ENCODE results near the gene CDH4.

Gene CDH4

DNA sequence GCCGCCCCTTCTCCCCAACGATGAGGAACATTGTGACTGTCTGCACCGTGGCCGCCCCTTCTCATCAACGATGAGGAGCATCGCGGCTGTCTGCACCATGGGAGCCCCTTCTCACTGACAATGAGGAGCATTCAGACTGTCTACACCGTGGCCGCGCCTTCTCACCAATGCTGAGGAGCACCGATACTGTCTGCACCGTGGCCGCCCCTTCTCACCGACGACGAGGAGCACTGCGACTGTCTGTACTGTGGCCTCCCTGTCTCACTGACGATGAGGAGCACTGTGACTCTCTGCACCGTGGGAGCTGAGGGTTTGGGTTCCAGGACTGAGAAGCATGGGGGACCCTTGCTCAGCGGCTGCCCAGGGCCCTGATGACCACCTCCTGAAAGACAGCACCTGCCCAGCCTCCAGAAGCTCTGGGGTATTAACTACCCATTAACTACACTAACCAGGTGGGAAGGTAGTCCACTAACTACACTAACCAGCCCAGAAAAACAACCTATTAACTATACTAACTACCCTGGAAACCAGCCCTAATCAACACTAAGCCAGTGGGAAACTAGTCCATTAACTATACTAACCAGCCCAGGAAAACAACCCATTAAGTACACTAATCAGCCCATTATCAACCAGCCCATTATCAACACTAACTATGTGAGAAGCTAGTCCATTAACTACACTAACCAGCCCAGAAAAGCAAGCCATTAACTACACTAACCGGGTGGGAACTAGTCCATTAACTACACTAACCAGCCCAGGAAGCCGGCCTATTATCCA lies 696.7 kb downstream of the CDH4 start:
- TF ChIP-seq POLR2A (IDR thresholded peaks at IDR 0.05; ENCODE audit: low read depth, low read length): no peak
- FAIRE-seq (no peak), DNase-seq (ENCODE audit: insufficient read length, low spot score) (no peak)

DNA sequence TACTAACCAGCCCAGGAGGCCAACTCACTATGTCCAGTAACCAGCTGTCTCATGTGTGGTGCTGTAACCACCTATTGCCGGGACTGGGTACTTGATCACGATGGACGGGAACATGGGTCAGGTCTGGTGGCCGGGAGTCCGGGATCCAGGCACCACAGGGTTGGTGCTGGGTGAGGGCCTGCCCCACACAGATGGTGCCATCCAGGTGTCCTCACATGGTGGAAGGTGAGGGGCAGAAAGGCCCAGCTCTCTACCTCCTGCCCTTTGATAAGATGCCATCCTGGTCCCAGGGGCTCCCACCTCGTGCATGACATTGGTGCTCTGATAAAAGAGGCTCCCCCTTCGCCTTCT lies 697.3 kb downstream of the CDH4 start:
- no peak for FAIRE-seq
- TF ChIP-seq POLR2A (IDR thresholded peaks at IDR 0.05; ENCODE audit: low read depth, low read length): no peak

DNA sequence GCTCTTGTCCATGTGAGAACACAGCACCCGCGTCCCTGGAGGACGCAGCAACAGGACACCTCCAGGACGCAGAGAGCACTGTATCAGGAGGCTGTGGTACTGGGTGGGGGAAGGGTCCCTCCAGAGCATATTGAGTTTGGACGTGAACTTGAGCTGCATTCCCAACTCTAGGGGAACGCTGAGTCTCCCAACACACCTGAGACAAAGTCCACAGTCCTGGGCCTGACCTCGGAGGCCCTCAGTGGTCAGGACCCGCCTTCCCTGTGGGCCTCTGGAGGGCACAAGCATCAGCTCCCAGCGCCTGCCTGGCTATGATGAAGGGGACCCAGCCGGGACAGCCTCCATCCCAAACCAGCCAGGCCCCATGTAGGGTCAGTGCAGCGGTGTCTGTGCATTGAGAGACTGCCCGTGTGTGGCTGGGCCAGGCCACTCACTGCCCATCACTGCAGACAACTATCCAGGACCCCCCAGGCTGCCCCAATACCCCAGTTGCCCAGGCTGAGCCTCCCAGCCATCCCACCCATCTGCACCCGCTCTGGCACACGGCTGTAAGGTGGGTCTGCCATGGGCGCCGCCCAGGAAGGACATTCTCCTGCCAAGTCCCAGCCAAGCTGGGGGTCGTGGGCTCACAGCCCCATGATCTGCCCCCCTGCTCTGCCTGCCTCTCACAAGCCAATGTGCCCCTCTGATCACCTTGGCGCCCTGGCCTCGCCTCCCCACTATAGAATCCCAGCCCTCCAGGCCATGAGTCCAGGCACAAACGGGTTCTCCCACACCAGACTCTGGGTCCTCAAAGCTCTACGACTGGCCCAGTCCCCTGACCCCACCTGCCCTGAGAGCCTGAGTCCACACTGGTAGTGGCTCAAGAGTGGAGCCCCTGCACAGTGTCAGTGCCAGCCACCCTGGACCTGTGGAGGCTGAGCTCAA lies 697.9 kb downstream of the CDH4 start:
- no peak for DNase-seq (ENCODE audit: insufficient read length, low spot score)
- no peak for TF ChIP-seq POLR2A (IDR thresholded peaks at IDR 0.05; ENCODE audit: low read depth, low read length)
- no peak for FAIRE-seq

More for the DNA sequence above, 697.3 kb downstream of the CDH4 start:
- no peak for DNase-seq (ENCODE audit: insufficient read length, low spot score)

DNA sequence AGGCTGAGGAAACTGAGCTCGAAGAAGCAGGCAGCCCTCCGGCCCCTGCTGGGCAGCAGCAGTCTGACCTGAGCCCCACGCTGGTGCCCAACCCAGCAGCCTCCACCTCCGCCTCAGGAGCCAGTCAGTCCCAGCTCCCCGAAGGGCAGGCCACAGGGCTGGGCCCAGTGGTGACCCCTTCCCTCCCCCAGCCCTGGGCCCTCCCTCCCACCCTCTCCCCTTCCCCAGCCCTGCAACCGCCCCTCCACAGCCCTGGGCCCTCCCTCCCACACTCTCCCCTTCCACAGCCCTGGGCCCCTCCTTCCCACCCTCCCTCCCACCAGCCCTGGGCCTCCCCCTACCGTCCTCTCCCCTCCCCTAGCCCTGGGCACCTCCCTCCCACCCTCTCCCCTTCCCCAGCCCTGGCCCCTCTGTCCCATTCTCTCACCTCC lies 698.6 kb downstream of the CDH4 start:
- no peak for TF ChIP-seq POLR2A (IDR thresholded peaks at IDR 0.05; ENCODE audit: low read depth, low read length)
- FAIRE-seq (no peak), DNase-seq (ENCODE audit: insufficient read length, low spot score) (no peak)

GRCh38 chr20:61951695-61952533 lies 699.9 kb downstream of the CDH4 start:
- no peak for TF ChIP-seq POLR2A (IDR thresholded peaks at IDR 0.05; ENCODE audit: low read depth, low read length)
- no peak for DNase-seq (ENCODE audit: insufficient read length, low spot score)
- no peak for FAIRE-seq

GRCh38 chr20:61953037-61954021 lies 701.3 kb downstream of the CDH4 start:
- FAIRE-seq: no peak
- TF ChIP-seq POLR2A (IDR thresholded peaks at IDR 0.05; ENCODE audit: low read depth, low read length): no peak
- DNase-seq (ENCODE audit: insufficient read length, low spot score): no peak

- no peak for DNase-seq (ENCODE audit: insufficient read length, low spot score)
- FAIRE-seq: no peak
- TF ChIP-seq POLR2A (IDR thresholded peaks at IDR 0.05; ENCODE audit: low read depth, low read length): no peak
Observed at GRCh38 chr20:61954276-61955021, 702.4 kb downstream of the CDH4 start.

GRCh38 chr20:61955668-61956395 lies 703.8 kb downstream of the CDH4 start:
- no peak for DNase-seq (ENCODE audit: insufficient read length, low spot score)
- FAIRE-seq: no peak
- TF ChIP-seq POLR2A (IDR thresholded peaks at IDR 0.05; ENCODE audit: low read depth, low read length): no peak

DNA sequence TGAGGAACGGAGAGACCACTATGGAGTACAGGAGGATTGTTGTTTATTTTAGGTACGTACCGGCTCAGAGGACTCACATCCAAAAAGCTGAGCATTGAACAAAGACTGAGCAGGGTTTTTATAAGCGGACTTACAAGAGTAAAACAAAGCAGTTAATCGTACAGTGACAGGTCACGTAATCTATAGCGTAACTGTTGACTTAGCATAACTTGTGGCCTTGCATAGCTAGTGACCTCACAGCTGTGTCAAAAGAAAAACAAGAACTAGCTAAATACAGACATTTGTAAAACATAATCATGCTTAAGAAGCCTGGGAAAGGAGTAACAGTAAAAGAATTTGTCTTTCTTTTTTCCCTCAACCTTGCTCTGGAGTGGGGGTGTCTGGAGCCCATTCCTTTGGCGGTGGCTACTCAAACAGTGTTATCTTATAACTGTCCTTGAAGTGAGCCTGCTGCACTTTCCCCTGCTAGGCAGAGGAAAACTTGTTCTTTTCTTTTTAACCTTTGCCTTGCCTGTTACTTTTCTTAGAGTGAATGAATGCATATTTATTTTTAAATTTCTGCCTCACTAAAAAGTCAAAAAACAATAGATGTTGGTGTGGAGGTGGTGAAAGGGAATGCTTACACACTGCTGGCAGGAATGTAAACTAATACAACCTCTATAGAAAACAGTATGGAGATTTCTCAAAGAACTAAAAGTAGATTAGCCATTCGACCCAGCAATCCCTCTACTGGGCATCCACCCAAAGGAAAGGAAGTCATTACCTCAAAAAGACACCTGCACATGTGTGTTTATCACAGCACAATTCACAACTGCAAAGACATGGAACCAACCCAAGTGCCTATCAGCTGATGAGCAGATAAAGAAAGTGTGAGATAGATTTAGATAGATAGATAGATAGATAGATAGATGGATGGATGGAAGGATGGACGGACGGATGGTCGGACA lies 704.6 kb downstream of the CDH4 start:
- FAIRE-seq: no peak
- TF ChIP-seq POLR2A (IDR thresholded peaks at IDR 0.05; ENCODE audit: low read depth, low read length): no peak

GRCh38 chr20:61957961-61958715 lies 706.1 kb downstream of the CDH4 start:
- DNase-seq (ENCODE audit: insufficient read length, low spot score): no peak
- no peak for FAIRE-seq
- no peak for TF ChIP-seq POLR2A (IDR thresholded peaks at IDR 0.05; ENCODE audit: low read depth, low read length)

More for the DNA sequence above, 704.6 kb downstream of the CDH4 start:
- no peak for DNase-seq (ENCODE audit: insufficient read length, low spot score)

Measured in H54 (cell line).